Measurements from ENCODE around the gene PPP3R1. TPM values are rescaled to one million over a fixed set of nuclear protein-coding genes. Genes with fewer than 3 reads are reported as not detected.
A peak's percentile ranks its signal among the peaks of the same experiment; 100 is the strongest.

Gene PPP3R1
- total RNA-seq, 1 donor from 2014 or later: 56.4 TPM

DNA sequence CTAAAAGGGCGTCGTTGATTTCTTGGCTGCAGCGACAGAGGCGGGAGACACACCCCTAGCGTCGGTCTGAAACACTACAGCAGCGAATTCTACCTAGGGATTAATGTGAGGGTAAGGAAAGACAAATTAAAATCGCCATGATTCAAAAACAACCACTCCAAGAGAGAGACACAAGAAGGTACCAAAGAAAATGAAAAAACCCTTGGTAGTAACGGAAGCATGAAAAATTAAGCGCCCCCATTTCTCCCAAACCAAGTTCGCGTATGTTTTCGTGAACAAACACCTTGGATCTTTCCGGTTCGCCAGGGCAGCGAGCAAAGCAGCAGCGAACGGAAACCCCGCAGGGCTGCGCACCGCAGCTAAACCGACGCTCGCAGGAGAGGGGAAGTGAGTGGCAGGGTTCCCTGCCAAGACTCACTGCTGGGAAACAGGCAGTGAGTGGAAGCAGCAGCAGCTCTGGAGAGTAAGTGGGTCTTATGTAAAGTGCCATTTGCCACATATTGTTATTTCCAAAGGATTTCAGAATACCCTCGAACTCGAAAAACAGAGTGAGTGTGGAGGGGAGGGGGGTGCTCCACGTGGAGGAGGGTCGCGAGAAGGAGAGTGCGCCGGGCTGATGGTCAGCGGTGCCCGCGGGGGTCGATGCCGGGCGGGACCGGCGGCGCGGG is 1.0 kb downstream of the PPP3R1 start:
- Mint-ChIP-seq H3K27ac (ENCODE audit: unreplicated experiment) (peak overlapping the region; percentile 68), H3K4me1 (peaks cover 32% of the 10 kb centered on the region), H3K4me3 (peak overlapping the region; percentile 94), H3K36me3 (ENCODE audit: low read depth) (no peaks in the 10 kb centered on the region), H3K9me3 (no peaks in the 10 kb centered on the region), H3K27me3 (ENCODE audit: low read depth) (no peaks in the 10 kb centered on the region)
- TF ChIP-seq CTCF (conservative IDR thresholded peaks at IDR 0.05): peak; percentile 77
- DNase-seq (ENCODE audit: low read depth, low spot score): peak; percentile 52

- no peak for DNase-seq (ENCODE audit: low read depth, low spot score)
- Mint-ChIP-seq H3K4me1 (peaks cover 28% of the 10 kb centered on the region), H3K36me3 (ENCODE audit: low read depth) (no peaks in the 10 kb centered on the region), H3K4me3 (peak overlapping the region; percentile 94), H3K27me3 (ENCODE audit: low read depth) (no peaks in the 10 kb centered on the region), H3K9me3 (no peaks in the 10 kb centered on the region), H3K27ac (ENCODE audit: unreplicated experiment) (no peak overlapping the region)
- TF ChIP-seq CTCF (conservative IDR thresholded peaks at IDR 0.05): no peak
Measured at GRCh38 chr2:68250652-68251186, 1.6 kb downstream of the PPP3R1 start.

- no peak for TF ChIP-seq CTCF (conservative IDR thresholded peaks at IDR 0.05)
- no peak for DNase-seq (ENCODE audit: low read depth, low spot score)
- Mint-ChIP-seq H3K9me3 (no peaks in the 10 kb centered on the region), H3K4me3 (peak overlapping the region; percentile 94), H3K27ac (ENCODE audit: unreplicated experiment) (no peak overlapping the region), H3K27me3 (ENCODE audit: low read depth) (no peaks in the 10 kb centered on the region), H3K36me3 (ENCODE audit: low read depth) (no peaks in the 10 kb centered on the region), H3K4me1 (peaks cover 26% of the 10 kb centered on the region)
Measured at GRCh38 chr2:68250196-68250595, 2.1 kb downstream of the PPP3R1 start.

- DNase-seq (ENCODE audit: low read depth, low spot score): no peak
- Mint-ChIP-seq H3K9me3 (no peaks in the 10 kb centered on the region), H3K27me3 (ENCODE audit: low read depth) (no peaks in the 10 kb centered on the region), H3K27ac (ENCODE audit: unreplicated experiment) (no peak overlapping the region), H3K4me1 (peaks cover 16% of the 10 kb centered on the region), H3K4me3 (no peak overlapping the region), H3K36me3 (ENCODE audit: low read depth) (no peaks in the 10 kb centered on the region)
- TF ChIP-seq CTCF (conservative IDR thresholded peaks at IDR 0.05): no peak
Measured at GRCh38 chr2:68248806-68249205, 3.5 kb downstream of the PPP3R1 start.

- Mint-ChIP-seq H3K27me3 (ENCODE audit: low read depth) (no peaks in the 10 kb centered on the region), H3K4me1 (peaks cover 16% of the 10 kb centered on the region), H3K4me3 (no peak overlapping the region), H3K27ac (ENCODE audit: unreplicated experiment) (no peak overlapping the region), H3K9me3 (no peaks in the 10 kb centered on the region), H3K36me3 (ENCODE audit: low read depth) (no peaks in the 10 kb centered on the region)
- no peak for TF ChIP-seq CTCF (conservative IDR thresholded peaks at IDR 0.05)
- no peak for DNase-seq (ENCODE audit: low read depth, low spot score)
Measured at GRCh38 chr2:68248361-68248760, 4.0 kb downstream of the PPP3R1 start.

Measured in neural crest cell (in vitro differentiated cells).